ENCODE measurements around the gene USP40.

USP40 gene

DNA sequence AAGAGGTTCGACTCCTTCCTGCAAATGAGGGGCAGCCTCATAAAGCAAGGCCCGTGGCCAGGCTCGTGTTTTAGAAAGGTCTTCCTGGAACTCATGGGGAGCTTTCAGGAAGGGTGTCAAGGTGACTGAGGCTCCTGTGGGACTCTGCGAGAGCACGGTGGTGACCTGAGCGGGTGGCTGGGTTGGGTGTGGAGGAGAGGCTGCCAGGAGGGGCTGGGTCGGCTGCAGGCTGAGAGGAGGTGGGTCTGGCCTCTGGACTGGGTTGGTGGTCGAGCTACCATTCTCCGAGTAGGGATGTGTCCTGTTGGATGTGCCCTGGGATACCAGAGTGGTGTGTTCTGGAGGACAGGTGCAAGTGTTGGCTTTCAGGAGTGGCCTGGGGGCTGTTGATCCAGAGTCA is 125.9 kb downstream of the USP40 start:
- TF ChIP-seq, protein P1, sequence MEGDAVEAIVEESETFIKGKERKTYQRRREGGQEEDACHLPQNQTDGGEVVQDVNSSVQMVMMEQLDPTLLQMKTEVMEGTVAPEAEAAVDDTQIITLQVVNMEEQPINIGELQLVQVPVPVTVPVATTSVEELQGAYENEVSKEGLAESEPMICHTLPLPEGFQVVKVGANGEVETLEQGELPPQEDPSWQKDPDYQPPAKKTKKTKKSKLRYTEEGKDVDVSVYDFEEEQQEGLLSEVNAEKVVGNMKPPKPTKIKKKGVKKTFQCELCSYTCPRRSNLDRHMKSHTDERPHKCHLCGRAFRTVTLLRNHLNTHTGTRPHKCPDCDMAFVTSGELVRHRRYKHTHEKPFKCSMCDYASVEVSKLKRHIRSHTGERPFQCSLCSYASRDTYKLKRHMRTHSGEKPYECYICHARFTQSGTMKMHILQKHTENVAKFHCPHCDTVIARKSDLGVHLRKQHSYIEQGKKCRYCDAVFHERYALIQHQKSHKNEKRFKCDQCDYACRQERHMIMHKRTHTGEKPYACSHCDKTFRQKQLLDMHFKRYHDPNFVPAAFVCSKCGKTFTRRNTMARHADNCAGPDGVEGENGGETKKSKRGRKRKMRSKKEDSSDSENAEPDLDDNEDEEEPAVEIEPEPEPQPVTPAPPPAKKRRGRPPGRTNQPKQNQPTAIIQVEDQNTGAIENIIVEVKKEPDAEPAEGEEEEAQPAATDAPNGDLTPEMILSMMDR (IDR thresholded peaks at IDR 0.05; ENCODE audit: unreplicated experiment in 3 of 3): no peak
- Mint-ChIP-seq H3K9me3 (no peaks in the 10 kb centered on the region), H3K4me3 (no peak overlapping the region), H3K36me3 (ENCODE audit: low read depth) (peaks cover 24% of the 10 kb centered on the region), H3K27ac (no peak overlapping the region), H3K27me3 (ENCODE audit: low read depth) (no peaks in the 10 kb centered on the region), H3K4me1 (peaks cover 29% of the 10 kb centered on the region)

DNA sequence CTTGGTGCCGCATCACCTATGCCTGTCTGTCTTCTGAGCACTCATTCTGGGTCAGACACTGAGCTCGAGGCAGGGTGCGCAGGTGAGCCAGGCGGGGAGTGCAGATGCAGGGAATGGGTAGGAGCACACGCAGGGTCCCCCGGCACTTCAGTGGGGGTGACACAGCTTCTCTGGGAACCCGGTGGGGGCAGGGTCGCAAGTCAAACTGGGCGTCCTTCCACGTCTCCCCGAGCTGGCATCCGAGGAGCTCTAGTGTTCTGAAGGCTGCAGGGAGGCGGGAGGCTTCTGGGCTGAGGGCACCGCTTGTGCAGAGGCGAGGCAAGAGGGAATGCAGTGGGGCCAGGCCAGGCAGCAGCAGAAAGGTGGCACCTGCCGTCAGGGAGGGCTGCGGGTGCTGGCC is 126.3 kb downstream of the USP40 start:
- no peaks in the 10 kb centered on the region for H3K27me3 Mint-ChIP-seq (ENCODE audit: low read depth)
- H3K4me1 Mint-ChIP-seq: peaks cover 29% of the 10 kb centered on the region
- H3K27ac Mint-ChIP-seq: no peak overlapping the region

DNA sequence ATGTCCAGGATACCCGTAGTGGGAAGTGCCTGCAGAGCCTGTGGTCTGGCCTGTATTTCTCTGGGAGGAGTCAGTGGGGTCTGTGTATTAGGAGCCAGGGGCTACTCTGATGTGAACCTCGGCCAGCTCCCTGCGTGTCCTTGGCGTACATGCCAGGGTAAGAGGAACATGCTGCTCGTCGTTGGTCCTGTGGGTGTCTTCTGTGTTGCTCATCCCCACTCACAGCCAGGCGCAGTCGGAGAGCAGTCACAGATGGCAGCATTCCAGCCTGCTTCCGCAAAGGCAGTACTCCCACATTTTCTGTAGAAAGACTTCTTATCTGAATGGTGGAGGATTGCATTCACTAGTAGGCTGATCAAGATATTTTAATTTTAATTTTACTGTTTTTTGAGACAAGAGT is 127.4 kb downstream of the USP40 start:
- Mint-ChIP-seq H3K36me3 (ENCODE audit: low read depth) (peaks cover 18% of the 10 kb centered on the region), H3K4me3 (no peak overlapping the region), H3K9me3 (no peaks in the 10 kb centered on the region), H3K27ac (peak overlapping the region; percentile 5 to 53 (median 29)), H3K27me3 (ENCODE audit: low read depth) (no peaks in the 10 kb centered on the region), H3K4me1 (peaks cover 35% of the 10 kb centered on the region)
- TF ChIP-seq, protein P1 (IDR thresholded peaks at IDR 0.05; ENCODE audit: unreplicated experiment in 3 of 3): no peak

More for the DNA sequence above, 126.3 kb downstream of the USP40 start:
- Mint-ChIP-seq H3K4me3 (no peak overlapping the region), H3K9me3 (no peaks in the 10 kb centered on the region), H3K36me3 (ENCODE audit: low read depth) (peaks cover 23% of the 10 kb centered on the region)
- TF ChIP-seq, protein P1 (IDR thresholded peaks at IDR 0.05; ENCODE audit: unreplicated experiment in 3 of 3): no peak

DNA sequence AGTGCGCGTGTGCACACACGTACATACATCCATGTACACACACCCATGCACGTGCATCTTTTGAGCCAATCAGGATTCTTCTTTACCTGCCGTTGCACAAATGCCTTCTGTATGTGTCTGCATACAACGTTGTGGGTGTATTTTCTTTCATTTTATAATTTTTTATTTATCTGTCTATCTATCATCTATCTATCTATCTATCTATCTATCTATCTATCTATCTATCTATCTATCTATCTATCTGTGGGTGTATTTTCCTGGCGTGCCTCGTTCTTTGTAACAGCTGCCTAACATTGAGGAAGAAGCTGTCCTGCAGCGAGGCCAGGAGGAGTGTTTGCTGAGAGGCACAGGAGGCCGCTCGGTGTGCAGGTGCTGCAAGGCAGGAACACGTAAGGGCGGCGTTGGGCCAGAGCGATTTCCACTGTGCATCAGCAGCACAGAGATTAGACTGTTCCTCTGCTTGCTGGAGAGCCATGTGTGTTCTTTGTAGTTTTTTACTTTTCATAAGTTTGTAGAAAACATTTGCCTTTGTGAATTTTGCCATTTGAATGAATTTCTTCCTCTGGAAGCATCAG is 127.9 kb downstream of the USP40 start:
- no peaks in the 10 kb centered on the region for H3K27me3 Mint-ChIP-seq (ENCODE audit: low read depth)
- peaks cover 35% of the 10 kb centered on the region for H3K4me1 Mint-ChIP-seq
- no peak overlapping the region for H3K4me3 Mint-ChIP-seq
- no peaks in the 10 kb centered on the region for H3K9me3 Mint-ChIP-seq
- peaks cover 18% of the 10 kb centered on the region for H3K36me3 Mint-ChIP-seq (ENCODE audit: low read depth)
- H3K27ac Mint-ChIP-seq: peak overlapping the region; percentile 5 to 53 (median 29)
- TF ChIP-seq, protein P1 (IDR thresholded peaks at IDR 0.05; ENCODE audit: unreplicated experiment in 3 of 3): no peak

DNA sequence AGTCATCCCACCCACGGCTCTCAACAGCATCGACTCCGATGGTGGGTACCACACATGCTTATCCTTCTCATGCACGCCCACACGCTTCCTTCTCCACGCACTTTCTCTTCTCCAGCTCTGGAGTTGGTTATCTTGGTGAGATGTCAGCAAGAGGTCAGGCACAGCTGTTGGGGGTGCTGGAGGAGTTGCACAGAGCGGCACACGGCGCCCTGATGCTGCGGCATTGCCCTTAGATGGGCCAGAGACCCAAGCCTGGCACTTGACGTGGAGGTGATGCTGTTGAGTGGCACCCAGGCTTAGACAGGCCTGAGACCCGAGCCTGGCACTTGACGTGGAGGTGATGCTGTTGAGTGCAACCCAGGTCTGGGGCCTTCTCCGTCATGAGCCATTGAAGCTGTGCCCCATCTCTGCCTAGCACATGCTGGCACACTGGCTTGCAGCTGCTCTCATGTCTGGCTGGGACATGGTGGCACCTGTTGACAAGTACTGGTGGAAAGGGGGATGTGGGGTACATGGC is 129.1 kb downstream of the USP40 start:
- Mint-ChIP-seq H3K27me3 (ENCODE audit: low read depth) (no peaks in the 10 kb centered on the region), H3K36me3 (ENCODE audit: low read depth) (peaks cover 13% of the 10 kb centered on the region)

More for the DNA sequence above, 129.1 kb downstream of the USP40 start:
- H3K27ac Mint-ChIP-seq: no peak overlapping the region
- H3K4me3 Mint-ChIP-seq: no peak overlapping the region
- TF ChIP-seq, protein P1 (IDR thresholded peaks at IDR 0.05; ENCODE audit: unreplicated experiment in 3 of 3): no peak
- peaks cover 40% of the 10 kb centered on the region for H3K4me1 Mint-ChIP-seq
- H3K9me3 Mint-ChIP-seq: no peaks in the 10 kb centered on the region
